K562 (cell line): Measurements from ENCODE around the gene TLN1. TPM values are rescaled to one million over a fixed set of nuclear protein-coding genes. Genes with fewer than 3 reads are reported as not detected.

Experiments used
- ELK3 ChIP-seq: fragments of 450-650 bp; formaldehyde crosslinking; IDR thresholded peaks from 2 replicates; pipeline ENCODE4 v1.4.0; 2020; ENCODE audit warnings: mild to moderate bottlenecking
- ETV1 ChIP-seq: fragments of 450-650 bp; conservative IDR thresholded peaks from 2 replicates; pipeline ENCODE4 v1.6.1; 2016; ENCODE audit warnings: missing genetic modification characterization, control low read depth, low read depth, missing compliant biosample characterization
- KLF1 ChIP-seq: fragments of 450-650 bp; IDR thresholded peaks from 2 replicates; pipeline ENCODE4 v1.6.1; 2016; ENCODE audit warnings: missing genetic modification characterization, missing compliant biosample characterization
- MCM3 ChIP-seq: fragments of 450-650 bp; IDR thresholded peaks from 2 replicates; pipeline ENCODE4 v1.6.1; 2016
- MYBL2 ChIP-seq, 2 experiments: fragments of 450-650 bp in 1 of 2; sonication (generic) in 1 of 2; formaldehyde crosslinking in 1 of 2; IDR thresholded peaks; 2 replicates each; pipeline versions ENCODE4 v1.6.1 to v1.8.1; 2017 to 2022; ENCODE audit warnings: borderline replicate concordance in 1 of 2, inconsistent platforms in 1 of 2, low read depth in 1 of 2, mild to moderate bottlenecking in 1 of 2, missing genetic modification reagents in 1 of 2, moderate library complexity in 1 of 2
- PBX2 ChIP-seq, 2 experiments: IDR thresholded peaks in 1 of 2; conservative IDR thresholded peaks in 1 of 2; 2 replicates each; pipeline ENCODE4 v1.6.1; 2016; ENCODE audit warnings: low read depth in 2 of 2, mild to moderate bottlenecking in 1 of 2, missing compliant biosample characterization in 1 of 2, missing genetic modification characterization in 1 of 2, moderate library complexity in 1 of 2
- SIX5 ChIP-seq, 2 experiments: IDR thresholded peaks; 2 replicates each; pipeline ENCODE4 v1.6.1; 2011; ENCODE audit warnings: low read length in 2 of 2, borderline replicate concordance in 1 of 2, low read depth in 1 of 2, mild to moderate bottlenecking in 1 of 2, moderate library complexity in 1 of 2; ENCODE audit not compliant: insufficient read depth in 1 of 2
- TEAD2 ChIP-seq: fragments of 450-650 bp; IDR thresholded peaks from 2 replicates; pipeline ENCODE4 v1.6.1; 2016; ENCODE audit warnings: missing genetic modification characterization, control low read depth, missing compliant biosample characterization
- TOE1 ChIP-seq, 2 experiments: fragments of 450-650 bp in 1 of 2; sonication (generic) in 1 of 2; formaldehyde crosslinking in 1 of 2; IDR thresholded peaks; 2 replicates each; pipeline versions ENCODE4 v1.7.1 to v1.8.0; 2016 to 2022; ENCODE audit warnings: borderline replicate concordance in 2 of 2, mild to moderate bottlenecking in 2 of 2, antibody characterized with exemption in 1 of 2, inconsistent platforms in 1 of 2, low read depth in 1 of 2, missing genetic modification reagents in 1 of 2, moderate library complexity in 1 of 2
- WHSC1 ChIP-seq: IDR thresholded peaks from one replicate; pipeline ENCODE4 v1.6.1; 2012; ENCODE audit warnings: low read length, control low read depth, inconsistent platforms
- ZBTB1 ChIP-seq: sonication (generic); formaldehyde crosslinking; IDR thresholded peaks from 2 replicates; pipeline ENCODE4 v1.8.1; 2023; ENCODE audit warnings: missing genetic modification reagents, low read depth, mild to moderate bottlenecking, borderline replicate concordance
- ZBTB2 ChIP-seq: fragments of 450-650 bp; IDR thresholded peaks from 2 replicates; pipeline ENCODE4 v1.6.1; 2016; ENCODE audit warnings: antibody characterized with exemption
- ZNF133 ChIP-seq: fragments of 250-450 bp; sonication (Bioruptor Pico); IDR thresholded peaks from 2 replicates; pipeline ENCODE4 v1.4.0; 2020; ENCODE audit warnings: mild to moderate bottlenecking
- ZNF174 ChIP-seq: fragments of 250-450 bp; sonication (Bioruptor Pico); IDR thresholded peaks from 2 replicates; pipeline ENCODE4 v1.4.0; 2020; ENCODE audit warnings: mild to moderate bottlenecking
- ZNF175 ChIP-seq: fragments of 200-800 bp; sonication (Bioruptor generic); IDR thresholded peaks from 2 replicates; pipeline ENCODE4 v1.6.1; 2016; ENCODE audit warnings: low read depth, mild to moderate bottlenecking, missing genetic modification characterization, missing compliant biosample characterization
- ZNF384 ChIP-seq: IDR thresholded peaks from 2 replicates; pipeline ENCODE4 v1.6.1; 2012; ENCODE audit warnings: low read depth, low read length, improper control_type of control experiment
- ZNF395 ChIP-seq: fragments of 200-800 bp; sonication (Bioruptor generic); IDR thresholded peaks from 2 replicates; pipeline ENCODE4 v1.6.1; 2017; ENCODE audit warnings: missing genetic modification characterization, missing compliant biosample characterization
- ZSCAN29 ChIP-seq: fragments of 450-650 bp; IDR thresholded peaks from 2 replicates; pipeline ENCODE4 v1.6.1; 2017
- polyA plus RNA-seq, 8 experiments: library from polyadenylated mRNA; depleted of rRNA in 4 of 8; stranded (reverse) in 5 of 8; unstranded in 3 of 8; fragments of >200 nt; fragmentation: Nextera tagmentation in 2 of 8; fragmentation: Illumina TruSeq in 1 of 8; extraction: Ambion mirVana in 2 of 8; extraction: Trizol in 1 of 8; gene quantifications; 2 replicates each; pipeline versions ENCODE4 v1.2.1 to v1.2.3, GENCODE V29; 2011 to 2014; ENCODE audit warnings: inconsistent platforms in 1 of 8, missing spikeins in 1 of 8
- total RNA-seq, 7 experiments: library from RNA; depleted of rRNA in 6 of 7; stranded (reverse); fragments of >200 nt in 6 of 7; fragmentation: Illumina TruSeq in 2 of 7; extraction: Trizol in 2 of 7; gene quantifications; 2 replicates each; pipeline versions ENCODE4 v1.2.1 to v1.2.3, GENCODE V29; 2011 to 2021; ENCODE audit warnings: low replicate concordance in 1 of 7

The TLN1 gene
- total and polyA plus RNA-seq, 9 of the 15 experiments (the other 6 are each of a cell fraction or from before 2014, with no cell fraction given): 3.6 to 240 (median 54.8) TPM

- TF ChIP-seq ELK3 (CRISPR knock-in tag) (no peak), ZNF133 (no peak), ZSCAN29 (no peak), PBX2 (CRISPR knock-in tag; IDR thresholded peaks at IDR 0.05; ENCODE audit: low read depth) (no peak), PBX2 (tag; conservative IDR thresholded peaks at IDR 0.05; ENCODE audit: low read depth) (no peak), MYBL2 (IDR thresholded peaks at IDR 0.05; ENCODE audit: low read depth) (no peak), MYBL2 (CRISPR knock-in tag; IDR thresholded peaks at IDR 0.05; ENCODE audit: borderline replicate concordance) (no peak), ZBTB1 (CRISPR knock-in tag) (no peak), ZNF384 (no peak), SIX5 (IDR thresholded peaks at IDR 0.05; ENCODE audit: borderline replicate concordance in 1 of 2, insufficient read depth in 1 of 2, low read depth in 1 of 2, low read length in 2 of 2) (no peak), TEAD2 (tag) (no peak), KLF1 (no peak), ZBTB2 (peak; percentile 40; the same call in 1 of the 2 replicates), TOE1 (IDR thresholded peaks at IDR 0.05; ENCODE audit: borderline replicate concordance) (no peak), TOE1 (CRISPR knock-in tag; IDR thresholded peaks at IDR 0.05; ENCODE audit: borderline replicate concordance, low read depth) (no peak), ZNF175 (CRISPR knock-in tag) (no peak), MCM3 (no peak), WHSC1 (no peak), ETV1 (peak; percentile 35; the same call in 1 of the 2 replicates), ZNF174 (no peak), ZNF395 (peak; percentile 64; the same call in 1 of the 2 replicates)
Measured at GRCh38 chr9:35729700-35730485, 2.1 kb downstream of the TLN1 start (continued).
